Measurements from ENCODE around the gene MARS1.

The MARS1 gene

GRCh38 chr12:57530396-57531142, 42.7 kb downstream of the MARS1 start:
- no peak for DNase-seq (ENCODE audit: low read depth)

- DNase-seq (ENCODE audit: low read depth) = no peak
Observed at GRCh38 chr12:57531836-57532235, 44.0 kb downstream of the MARS1 start.

- no peak for DNase-seq (ENCODE audit: low read depth)
Observed at GRCh38 chr12:57533108-57533507, 45.2 kb downstream of the MARS1 start.

GRCh38 chr12:57534250-57534649, 46.4 kb downstream of the MARS1 start:
- DNase-seq (ENCODE audit: low read depth) = no peak

GRCh38 chr12:57534991-57535543, 47.2 kb downstream of the MARS1 start:
- no peak for DNase-seq (ENCODE audit: low read depth)

GRCh38 chr12:57535764-57536596, 48.1 kb downstream of the MARS1 start:
- no peak for DNase-seq (ENCODE audit: low read depth)

GRCh38 chr12:57536597-57536942, 48.7 kb downstream of the MARS1 start:
- no peak for DNase-seq (ENCODE audit: low read depth)

- no peak for DNase-seq (ENCODE audit: low read depth)
Observed at GRCh38 chr12:57539134-57539768, 51.4 kb downstream of the MARS1 start.

GRCh38 chr12:57541001-57541400, 53.1 kb downstream of the MARS1 start:
- DNase-seq (ENCODE audit: low read depth) = no peak

- DNase-seq (ENCODE audit: low read depth) = no peak
Observed at GRCh38 chr12:57541717-57542116, 53.8 kb downstream of the MARS1 start.

GRCh38 chr12:57543581-57543980, 55.7 kb downstream of the MARS1 start:
- no peak for DNase-seq (ENCODE audit: low read depth)

GRCh38 chr12:57545809-57546437, 58.1 kb downstream of the MARS1 start:
- DNase-seq (ENCODE audit: low read depth) = no peak

GRCh38 chr12:57546438-57547287, 58.8 kb downstream of the MARS1 start, which contains the start of gene DCTN2:
Gene DCTN2, minus strand, starts transcription at chr12:57547192. Its CDS starts 129 bp downstream, at chr12:57547063.
- peak; percentile 78 for DNase-seq (ENCODE audit: low read depth)

- DNase-seq (ENCODE audit: low read depth) = no peak
Observed at GRCh38 chr12:57547288-57548012, 59.6 kb downstream of the MARS1 start.

GRCh38 chr12:57548013-57548315, 60.1 kb downstream of the MARS1 start:
- DNase-seq (ENCODE audit: low read depth) = no peak

- no peak for DNase-seq (ENCODE audit: low read depth)
Observed at GRCh38 chr12:57548488-57548887, 60.6 kb downstream of the MARS1 start.

- DNase-seq (ENCODE audit: low read depth) = no peak
Observed at GRCh38 chr12:57549203-57549908, 61.5 kb downstream of the MARS1 start.

GRCh38 chr12:57549909-57550640, 62.2 kb downstream of the MARS1 start, which contains the start of gene KIF5A:
Gene KIF5A, plus strand, starts transcription at chr12:57550044. Its CDS starts 228 bp downstream, at chr12:57550272.
- peak; percentile 14 for DNase-seq (ENCODE audit: low read depth)
